ENCODE measurements around the gene TUBGCP3. TPM values are rescaled to one million over a fixed set of nuclear protein-coding genes. Genes with fewer than 3 reads are reported as not detected.
A peak's percentile ranks its signal among the peaks of the same experiment; 100 is the strongest.
"Not testable (repeated sequence)": the region's sequence is repeated elsewhere in the genome, so short reads cannot be mapped to it uniquely, and the experiment has no call there.

Gene TUBGCP3
- 10 to 100 TPM; 21.9 to 60.9 (median 32.0) TPM for total RNA-seq

GRCh38 chr13:112587764-112588489 is at the start of gene TUBGCP3:
TUBGCP3 (minus strand) TSS chr13:112588153; CDS start chr13:112587980, 173 bp downstream.
- Histone ChIP-seq H3K27me3 (peaks cover 6% of the 10 kb centered on the region), H3K9me3 (no peaks in the 10 kb centered on the region), H3K27ac (peak within 1 kb of the TSS; percentile 95), H3K4me3 (peak within 1 kb of the TSS; percentile 81), H3K4me1 (peaks cover 21% of the 10 kb centered on the region), H3K36me3 (no peaks in the 10 kb centered on the region)
- WGBS = 1% methylated on average over 15 of the region's 77 CpGs
- peak; percentile 83 to 89 for DNase-seq (ENCODE audit: low spot score in 2 of 2)
- TF ChIP-seq POLR2AphosphoS5 (IDR thresholded peaks at IDR 0.05) = peak in 1 of 3 donors; percentile 52
- no peak for TF ChIP-seq EP300 (IDR thresholded peaks at IDR 0.05)
- peak in 1 of 2 donors; percentile 15 for TF ChIP-seq CTCF (IDR thresholded peaks at IDR 0.05)
- TF ChIP-seq POLR2A (IDR thresholded peaks at IDR 0.05) = no peak

GRCh38 chr13:112637017-112637801 is 49.3 kb upstream of the TUBGCP3 start:
- Histone ChIP-seq H3K9me3 (no peaks in the 10 kb centered on the region), H3K27ac (no peak overlapping the region), H3K4me3 (no peak overlapping the region), H3K4me1 (peaks cover 10% of the 10 kb centered on the region), H3K36me3 (no peaks in the 10 kb centered on the region), H3K27me3 (peaks cover 71% of the 10 kb centered on the region)
- DNase-seq (ENCODE audit: low spot score in 2 of 2) = no peak
- WGBS = 87% methylated on average over 24 of the region's 27 CpGs
- TF ChIP-seq EP300 (IDR thresholded peaks at IDR 0.05) (no peak), POLR2AphosphoS5 (IDR thresholded peaks at IDR 0.05) (no peak), POLR2A (IDR thresholded peaks at IDR 0.05) (no peak), CTCF (IDR thresholded peaks at IDR 0.05) (no peak)

- Histone ChIP-seq H3K4me3 (no peak overlapping the region), H3K36me3 (no peaks in the 10 kb centered on the region), H3K9me3 (no peaks in the 10 kb centered on the region), H3K27me3 (peaks cover 73% of the 10 kb centered on the region), H3K4me1 (peaks cover 10% of the 10 kb centered on the region), H3K27ac (no peak overlapping the region)
- no peak for TF ChIP-seq POLR2AphosphoS5 (IDR thresholded peaks at IDR 0.05)
- no peak for TF ChIP-seq CTCF (IDR thresholded peaks at IDR 0.05)
- no peak for TF ChIP-seq EP300 (IDR thresholded peaks at IDR 0.05)
- no peak for TF ChIP-seq POLR2A (IDR thresholded peaks at IDR 0.05)
- 92% methylated on average over 2 of the region's 19 CpGs for WGBS
- DNase-seq (ENCODE audit: low spot score in 2 of 2) = no peak
Observed at GRCh38 chr13:112636401-112636975, 48.5 kb upstream of the TUBGCP3 start.

- H3K4me1 ChIP-seq = peaks cover 7% of the 10 kb centered on the region
- no peak overlapping the region for H3K4me3 ChIP-seq
- TF ChIP-seq POLR2AphosphoS5 (IDR thresholded peaks at IDR 0.05) = no peak
- TF ChIP-seq CTCF (IDR thresholded peaks at IDR 0.05) = no peak
- no peak for TF ChIP-seq POLR2A (IDR thresholded peaks at IDR 0.05)
- no peak for TF ChIP-seq EP300 (IDR thresholded peaks at IDR 0.05)
- H3K27me3 ChIP-seq = peaks cover 67% of the 10 kb centered on the region
- DNase-seq (ENCODE audit: low spot score in 2 of 2) = no peak
- WGBS = 40% methylated on average over 6 of the region's 6 CpGs
- H3K9me3 ChIP-seq = no peaks in the 10 kb centered on the region
- no peaks in the 10 kb centered on the region for H3K36me3 ChIP-seq
- no peak overlapping the region for H3K27ac ChIP-seq
Observed at GRCh38 chr13:112635323-112635722, 47.4 kb upstream of the TUBGCP3 start.

GRCh38 chr13:112634102-112634501 is 46.1 kb upstream of the TUBGCP3 start:
- DNase-seq (ENCODE audit: low spot score in 2 of 2) = no peak
- H3K36me3 ChIP-seq = no peaks in the 10 kb centered on the region
- TF ChIP-seq POLR2A (IDR thresholded peaks at IDR 0.05) = no peak
- TF ChIP-seq CTCF (IDR thresholded peaks at IDR 0.05) = no peak
- TF ChIP-seq EP300 (IDR thresholded peaks at IDR 0.05) = no peak
- TF ChIP-seq POLR2AphosphoS5 (IDR thresholded peaks at IDR 0.05) = no peak
- H3K27me3 ChIP-seq = peaks cover 63% of the 10 kb centered on the region
- H3K4me1 ChIP-seq = peaks cover 7% of the 10 kb centered on the region
- H3K9me3 ChIP-seq = no peaks in the 10 kb centered on the region
- WGBS = 71% methylated on average over 11 of the region's 11 CpGs
- H3K27ac ChIP-seq = no peak overlapping the region
- no peak overlapping the region for H3K4me3 ChIP-seq

- H3K4me3 ChIP-seq; H3K9me3 ChIP-seq; H3K36me3 ChIP-seq; DNase-seq (ENCODE audit: low spot score in 2 of 2); H3K27ac ChIP-seq; H3K4me1 ChIP-seq: not testable (repeated sequence)
- peaks cover 25% of the 10 kb centered on the region for H3K27me3 ChIP-seq
- 79% methylated on average over 10 of the region's 10 CpGs for WGBS
Observed at GRCh38 chr13:112630226-112630625, 42.3 kb upstream of the TUBGCP3 start.
